ENCODE results near the gene FNBP1L.
"Not testable (repeated sequence)": the region's sequence is repeated elsewhere in the genome, so short reads cannot be mapped to it uniquely, and the experiment has no call there.

FNBP1L gene

DNA sequence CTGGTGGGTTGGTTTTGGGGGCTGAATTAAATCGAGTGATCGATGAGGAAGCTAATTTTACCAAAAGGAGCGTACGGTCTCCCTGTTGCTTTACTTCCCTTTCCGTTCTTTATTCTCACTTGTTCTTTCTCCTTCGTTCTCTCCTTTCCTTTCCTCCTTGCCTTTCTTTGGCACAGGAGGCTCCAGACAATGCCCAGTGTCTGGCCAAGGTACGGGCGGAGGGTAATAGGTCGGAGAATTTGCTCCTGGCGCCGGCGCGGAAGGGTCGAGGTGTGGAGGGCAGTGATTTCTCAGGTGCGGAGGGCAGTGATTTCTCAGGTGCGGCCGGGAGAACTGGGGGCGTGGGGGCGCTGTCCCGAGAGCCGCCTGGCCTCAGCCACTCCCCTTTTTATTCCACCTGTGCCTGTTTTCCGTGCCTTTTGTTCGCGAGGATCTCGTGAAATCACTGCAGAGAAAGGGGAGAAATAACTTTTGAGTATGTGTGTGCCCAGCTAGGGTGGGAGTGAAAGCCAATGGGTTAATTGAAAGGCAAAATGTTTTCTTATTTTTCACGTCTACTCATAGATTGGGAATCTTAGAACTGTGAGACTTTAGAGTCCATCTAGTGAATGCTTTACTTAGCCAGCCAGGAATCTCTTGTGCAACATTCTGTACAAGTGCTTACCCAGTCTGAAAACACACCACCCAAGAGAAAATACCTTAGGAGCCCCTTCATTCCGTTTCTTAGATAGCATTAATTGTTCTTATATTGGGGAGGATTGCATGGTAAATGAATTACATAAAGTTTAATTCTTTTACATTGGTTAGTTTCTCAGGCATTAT is 1.3 kb downstream of the FNBP1L start:
- H3K4me3 ChIP-seq (replicated peaks in 1 of 2; ENCODE audit: low read depth in 2 of 2, low read length in 2 of 2) = peak overlapping the region; percentile 74 to 87
- DNase-seq (ENCODE audit: low read depth in 2 of 2) = peak; percentile 60 to 68
- TF ChIP-seq, protein P1, sequence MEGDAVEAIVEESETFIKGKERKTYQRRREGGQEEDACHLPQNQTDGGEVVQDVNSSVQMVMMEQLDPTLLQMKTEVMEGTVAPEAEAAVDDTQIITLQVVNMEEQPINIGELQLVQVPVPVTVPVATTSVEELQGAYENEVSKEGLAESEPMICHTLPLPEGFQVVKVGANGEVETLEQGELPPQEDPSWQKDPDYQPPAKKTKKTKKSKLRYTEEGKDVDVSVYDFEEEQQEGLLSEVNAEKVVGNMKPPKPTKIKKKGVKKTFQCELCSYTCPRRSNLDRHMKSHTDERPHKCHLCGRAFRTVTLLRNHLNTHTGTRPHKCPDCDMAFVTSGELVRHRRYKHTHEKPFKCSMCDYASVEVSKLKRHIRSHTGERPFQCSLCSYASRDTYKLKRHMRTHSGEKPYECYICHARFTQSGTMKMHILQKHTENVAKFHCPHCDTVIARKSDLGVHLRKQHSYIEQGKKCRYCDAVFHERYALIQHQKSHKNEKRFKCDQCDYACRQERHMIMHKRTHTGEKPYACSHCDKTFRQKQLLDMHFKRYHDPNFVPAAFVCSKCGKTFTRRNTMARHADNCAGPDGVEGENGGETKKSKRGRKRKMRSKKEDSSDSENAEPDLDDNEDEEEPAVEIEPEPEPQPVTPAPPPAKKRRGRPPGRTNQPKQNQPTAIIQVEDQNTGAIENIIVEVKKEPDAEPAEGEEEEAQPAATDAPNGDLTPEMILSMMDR (IDR thresholded peaks at IDR 0.05; ENCODE audit: low read depth, low read length) = no peak

DNA sequence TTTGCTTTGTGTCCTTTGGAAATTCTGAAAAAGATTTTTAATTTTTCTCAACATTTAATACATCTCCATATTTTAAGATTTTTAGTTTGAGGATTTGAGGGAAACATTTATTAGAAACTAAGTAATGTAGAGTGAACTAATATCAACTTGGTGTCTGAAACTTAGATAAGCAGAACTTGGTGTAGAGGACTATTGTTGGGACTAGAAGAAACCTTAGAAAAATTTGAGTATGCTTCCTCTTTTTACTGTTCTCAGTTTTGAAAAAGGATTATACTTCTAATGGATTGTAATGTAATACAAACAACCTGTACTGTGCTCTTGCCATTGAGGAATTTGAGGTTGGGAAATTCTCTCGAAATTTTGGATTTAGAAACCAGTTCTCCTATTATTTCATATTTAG is 2.4 kb downstream of the FNBP1L start:
- no peak overlapping the region for H3K4me3 ChIP-seq (replicated peaks in 1 of 2; ENCODE audit: low read depth in 2 of 2, low read length in 2 of 2)
- DNase-seq (ENCODE audit: low read depth in 2 of 2) = no peak
- TF ChIP-seq, protein P1 (IDR thresholded peaks at IDR 0.05; ENCODE audit: low read depth, low read length) = no peak

DNA sequence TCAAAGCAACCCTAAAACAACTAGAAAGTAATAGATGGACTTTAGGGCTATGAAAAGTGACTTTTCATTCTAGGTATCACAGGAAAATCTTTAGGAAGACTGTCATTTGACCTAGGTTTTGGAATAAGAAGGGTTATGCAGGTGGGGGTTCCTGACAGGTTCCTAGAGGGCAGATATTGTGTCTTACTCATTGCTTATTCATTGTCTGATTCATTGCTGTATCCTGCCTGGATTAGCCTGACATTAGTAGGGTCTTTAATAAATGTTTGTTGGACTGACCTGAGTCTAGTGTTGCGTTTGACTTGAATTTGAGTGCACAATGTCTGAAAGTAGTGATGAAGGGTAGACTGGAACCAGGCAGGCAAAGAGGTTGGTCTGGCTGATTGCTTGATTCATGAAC is 6.0 kb downstream of the FNBP1L start:
- no peak overlapping the region for H3K4me3 ChIP-seq (replicated peaks in 1 of 2; ENCODE audit: low read depth in 2 of 2, low read length in 2 of 2)
- peak in 1 of 2 donors; percentile 23 for DNase-seq (ENCODE audit: low read depth in 2 of 2)
- TF ChIP-seq, protein P1 (IDR thresholded peaks at IDR 0.05; ENCODE audit: low read depth, low read length) = no peak

DNA sequence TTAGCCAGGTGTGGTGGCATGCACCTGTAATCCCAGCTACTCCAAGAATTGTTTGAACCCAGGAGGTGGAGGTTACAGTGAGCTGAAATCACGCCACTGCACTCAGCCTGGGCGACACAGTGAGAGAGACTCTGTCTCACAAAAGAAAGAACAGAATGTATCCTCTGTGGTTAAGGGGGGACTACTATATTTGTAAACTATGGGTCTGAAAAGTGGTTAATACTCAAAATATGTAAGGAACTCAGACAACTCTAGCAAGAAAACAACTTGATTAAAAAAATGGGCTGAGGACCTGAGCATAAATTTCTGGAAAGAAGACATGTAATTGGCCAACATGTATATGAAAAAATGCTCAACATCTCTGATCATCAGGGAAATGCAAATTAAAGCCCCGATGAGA is 11.2 kb downstream of the FNBP1L start:
- peak in 1 of 2 donors; percentile 67 for DNase-seq (ENCODE audit: low read depth in 2 of 2)
- TF ChIP-seq, protein P1 (IDR thresholded peaks at IDR 0.05; ENCODE audit: low read depth, low read length) = no peak

DNA sequence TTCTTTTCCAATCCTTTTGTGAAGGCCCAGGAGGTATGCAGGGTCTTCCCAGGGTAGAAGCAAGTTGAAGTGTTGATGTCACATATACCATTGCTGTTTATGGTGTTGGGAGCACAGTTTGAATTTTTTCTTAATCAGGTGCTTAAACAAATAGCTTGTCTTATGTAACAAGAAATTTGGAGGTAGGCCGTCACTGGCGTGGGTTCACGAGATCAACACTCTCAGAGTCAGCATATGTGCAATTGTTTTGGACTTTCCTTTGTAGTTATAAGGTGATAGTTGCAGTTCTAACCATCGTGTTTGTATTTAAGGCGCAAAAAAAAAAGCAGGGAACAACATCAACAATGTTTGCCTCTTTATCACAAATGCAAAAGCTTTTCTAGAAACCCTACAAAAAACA is 13.3 kb downstream of the FNBP1L start:
- no peak for DNase-seq (ENCODE audit: low read depth in 2 of 2)
- TF ChIP-seq, protein P1 (IDR thresholded peaks at IDR 0.05; ENCODE audit: low read depth, low read length) = no peak
- no peak overlapping the region for H3K4me3 ChIP-seq (replicated peaks in 1 of 2; ENCODE audit: low read depth in 2 of 2, low read length in 2 of 2)

More for the DNA sequence above, 11.2 kb downstream of the FNBP1L start:
- H3K4me3 ChIP-seq (replicated peaks in 1 of 2; ENCODE audit: low read depth in 2 of 2, low read length in 2 of 2) = no peak overlapping the region

DNA sequence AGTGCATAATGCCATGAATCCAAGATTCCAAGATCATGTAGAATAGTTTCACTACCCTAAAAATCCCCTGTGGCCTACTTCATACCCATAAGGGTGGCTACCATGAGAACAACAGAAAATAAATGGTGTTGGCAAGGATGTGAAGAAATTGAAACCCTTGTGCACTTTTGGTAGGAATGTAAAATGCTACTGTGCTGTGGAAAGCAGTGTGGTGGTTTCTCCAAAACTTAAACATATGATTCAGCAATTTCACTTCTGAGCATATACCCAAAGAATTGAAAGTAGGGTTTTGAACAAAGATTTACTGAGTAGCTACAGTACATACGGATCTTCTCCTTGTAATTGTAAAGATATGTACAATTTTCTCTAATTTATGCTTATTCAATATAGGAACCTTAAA is 16.0 kb downstream of the FNBP1L start:
- no peak overlapping the region for H3K4me3 ChIP-seq (replicated peaks in 1 of 2; ENCODE audit: low read depth in 2 of 2, low read length in 2 of 2)
- peak in 1 of 2 donors; percentile 27 for DNase-seq (ENCODE audit: low read depth in 2 of 2)
- TF ChIP-seq, protein P1 (IDR thresholded peaks at IDR 0.05; ENCODE audit: low read depth, low read length) = no peak

DNA sequence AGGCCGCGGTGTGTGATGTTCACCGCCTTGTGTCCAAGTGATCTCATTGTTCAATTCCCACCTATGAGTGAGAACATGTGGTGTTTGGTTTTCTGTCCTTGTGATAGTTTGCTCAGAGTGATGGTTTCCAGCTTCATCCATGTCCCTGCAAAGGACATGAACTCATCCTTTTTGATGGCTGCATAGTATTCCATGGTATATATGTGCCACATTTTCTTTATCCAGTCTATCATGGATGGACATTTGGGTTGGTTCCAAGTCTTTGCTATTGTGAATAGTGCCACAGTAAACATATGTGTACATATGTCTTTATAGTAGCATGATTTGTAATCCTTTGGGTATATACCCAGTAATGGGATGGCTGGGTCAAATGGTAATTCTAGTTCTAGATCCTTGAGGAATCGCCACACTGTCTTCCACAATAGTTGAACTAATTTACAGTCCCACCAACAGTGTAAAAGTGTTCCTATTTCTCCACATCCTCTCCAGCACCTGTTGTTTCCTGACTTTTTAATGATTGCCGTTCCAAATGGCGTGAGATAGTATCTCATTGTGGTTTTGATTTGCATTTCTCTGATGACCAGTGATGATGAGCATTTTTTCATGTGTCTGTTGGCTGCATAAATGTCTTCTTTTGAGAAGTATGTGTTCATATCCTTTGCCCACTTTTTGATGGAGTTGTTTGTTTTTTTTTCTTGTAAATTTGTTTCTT is 17.6 kb downstream of the FNBP1L start:
- DNase-seq (ENCODE audit: low read depth in 2 of 2); H3K4me3 ChIP-seq (replicated peaks in 1 of 2; ENCODE audit: low read depth in 2 of 2, low read length in 2 of 2): not testable (repeated sequence)
